Measurements from ENCODE around the gene DDX1.

DNA sequence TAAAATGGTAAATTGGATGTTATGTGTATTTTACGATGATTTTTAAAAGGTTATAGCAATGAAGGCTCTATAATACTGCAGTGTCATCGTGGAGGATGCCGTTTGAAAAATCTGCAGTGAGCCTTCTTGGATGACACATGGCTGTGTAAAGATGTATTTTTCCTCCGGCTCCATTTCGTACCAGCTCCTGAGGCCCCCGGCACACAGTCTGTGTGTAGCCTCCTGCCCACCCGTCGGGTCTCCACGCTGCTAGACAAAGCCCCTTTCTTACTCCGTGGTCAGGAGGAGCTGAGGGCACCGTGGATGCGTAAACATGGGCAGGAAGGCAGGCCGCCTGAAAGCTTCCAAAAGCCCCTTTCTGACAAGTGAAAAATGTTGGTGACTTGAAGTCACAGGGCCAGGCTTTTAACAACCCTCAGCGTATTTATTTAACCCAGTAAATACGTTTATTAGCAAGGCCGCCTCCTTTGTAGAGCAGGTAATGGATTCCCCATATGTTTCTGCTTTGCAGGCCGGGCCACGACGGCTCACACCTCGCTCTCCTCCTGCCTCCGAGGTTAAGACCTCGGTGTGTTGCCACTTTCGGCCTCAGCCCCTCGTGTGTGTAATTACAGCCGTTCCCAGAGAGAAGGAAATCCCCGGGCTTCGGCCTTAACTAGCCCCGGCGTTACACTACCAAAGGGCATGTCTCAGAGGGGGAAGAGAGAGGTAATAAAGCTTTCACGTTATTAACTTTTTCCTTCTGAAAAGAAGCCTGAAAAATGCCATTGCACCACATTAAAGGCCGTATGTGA lies 72.8 kb downstream of the DDX1 start:
- TF ChIP-seq FOXA1 (IDR thresholded peaks at IDR 0.05) (no peak), BHLHE40 (IDR thresholded peaks at IDR 0.05; ENCODE audit: borderline replicate concordance) (no peak), SP1 (IDR thresholded peaks at IDR 0.05) (no peak), L3MBTL2 (conservative IDR thresholded peaks at IDR 0.05) (no peak), CTBP1 (IDR thresholded peaks at IDR 0.05; ENCODE audit: borderline replicate concordance) (no peak), ZNF384 (IDR thresholded peaks at IDR 0.05) (no peak), FOXK2 (IDR thresholded peaks at IDR 0.05) (no peak), SUZ12 (IDR thresholded peaks at IDR 0.05) (no peak)

Data from HEK293T (cell line).